Measurements from ENCODE around the gene ACTA1.
"Not testable (repeated sequence)": the region's sequence is repeated elsewhere in the genome, so short reads cannot be mapped to it uniquely, and the experiment has no call there.

ACTA1 gene

GRCh38 chr1:229407206-229408026, 26.5 kb downstream of the ACTA1 start:
- no peak for DNase-seq

- no peak for DNase-seq
Measured at GRCh38 chr1:229406798-229407197, 27.1 kb downstream of the ACTA1 start.

GRCh38 chr1:229403573-229403972, 30.3 kb downstream of the ACTA1 start:
- DNase-seq: no peak

GRCh38 chr1:229402993-229403392, 30.9 kb downstream of the ACTA1 start:
- no peak for DNase-seq

GRCh38 chr1:229402329-229402728, 31.6 kb downstream of the ACTA1 start:
- DNase-seq: not testable (repeated sequence)

- no peak for DNase-seq
Measured at GRCh38 chr1:229397762-229398161, 36.1 kb downstream of the ACTA1 start.

GRCh38 chr1:229396585-229397206, 37.2 kb downstream of the ACTA1 start:
- DNase-seq: no peak

- DNase-seq: not testable (repeated sequence)
Measured at GRCh38 chr1:229394517-229394916, 39.4 kb downstream of the ACTA1 start.

GRCh38 chr1:229392936-229393335, 41.0 kb downstream of the ACTA1 start:
- DNase-seq: no peak

GRCh38 chr1:229390130-229390529, 43.8 kb downstream of the ACTA1 start:
- DNase-seq: no peak

- no peak for DNase-seq
Measured at GRCh38 chr1:229388897-229389580, 44.9 kb downstream of the ACTA1 start.

- DNase-seq: no peak
Measured at GRCh38 chr1:229385853-229386456, 47.9 kb downstream of the ACTA1 start.

GRCh38 chr1:229384822-229385221, 49.1 kb downstream of the ACTA1 start:
- no peak for DNase-seq

GRCh38 chr1:229383961-229384360, 49.9 kb downstream of the ACTA1 start:
- DNase-seq: no peak

- no peak for DNase-seq
Measured at GRCh38 chr1:229383188-229383587, 50.7 kb downstream of the ACTA1 start.
